Coronary artery (tissue), 2 donors: Measurements from ENCODE around the gene CTNNA2.

Experiments used
- DNase-seq: peaks from one replicate; pipeline ENCODE4 v3.0.0-alpha.2; 2017; ENCODE audit warnings: low spot score
- H3K27ac ChIP-seq, 2 donors: fragments of 200-600 bp; sonication (generic); one replicate each; pipeline ENCODE4 v1.5.1; 2016 to 2019
- H3K4me3 ChIP-seq: fragments of 200-600 bp; sonication (generic); 2 replicates; pipeline ENCODE4 v1.5.1; 2016; ENCODE audit warnings: mild to moderate bottlenecking, moderate library complexity
- CTCF ChIP-seq: fragments of 200-600 bp; sonication (generic); IDR thresholded peaks from one replicate; pipeline ENCODE4 v1.5.1; 2019; ENCODE audit warnings: antibody characterized with exemption

The CTNNA2 gene

DNA sequence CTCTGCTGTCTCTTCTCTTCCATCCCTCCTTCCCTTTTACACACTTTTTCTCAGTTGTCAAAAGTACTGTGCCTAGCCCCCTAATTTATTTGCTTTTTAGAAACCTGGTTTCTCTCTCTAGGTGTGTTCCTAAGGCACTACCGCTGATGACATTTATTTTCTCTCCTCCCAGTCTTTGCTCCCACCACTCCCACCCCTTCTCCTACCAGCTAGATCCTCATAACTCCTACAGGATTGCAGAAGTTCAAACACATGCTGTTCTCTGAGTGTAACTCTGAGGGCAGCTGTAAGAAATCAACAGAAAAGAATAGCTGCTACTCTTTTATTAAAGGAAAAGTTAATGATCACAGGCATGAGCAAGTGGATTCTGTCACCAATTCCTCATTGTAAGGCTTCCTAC is 814.0 kb downstream of the CTNNA2 start:
- no peak for DNase-seq
- no peak overlapping the region for H3K4me3 ChIP-seq
- no peak overlapping the region for H3K27ac ChIP-seq
- no peak for TF ChIP-seq CTCF

DNA sequence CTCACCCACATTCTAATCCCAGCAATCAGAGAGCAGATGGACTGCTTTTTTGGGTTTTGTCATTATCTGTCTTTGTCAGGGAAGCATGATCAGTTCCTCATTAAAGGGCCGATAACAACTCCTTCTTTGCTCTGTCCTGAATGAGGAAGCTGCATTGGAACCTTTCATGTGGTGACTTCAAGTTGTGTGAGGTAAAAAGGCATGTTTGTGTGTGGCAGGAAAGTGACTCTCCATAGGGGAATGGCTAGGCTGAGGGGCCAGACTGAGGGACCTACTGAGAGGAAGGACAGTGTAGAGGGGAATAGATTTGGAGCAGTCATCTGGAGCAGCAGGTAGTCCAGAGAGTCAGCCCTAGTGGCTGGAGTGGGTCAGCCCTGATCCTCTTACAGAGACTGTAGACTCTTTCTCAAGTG is 815.3 kb downstream of the CTNNA2 start:
- no peak for TF ChIP-seq CTCF
- Histone ChIP-seq H3K4me3 (no peak overlapping the region), H3K27ac (no peak overlapping the region)
- DNase-seq = no peak

DNA sequence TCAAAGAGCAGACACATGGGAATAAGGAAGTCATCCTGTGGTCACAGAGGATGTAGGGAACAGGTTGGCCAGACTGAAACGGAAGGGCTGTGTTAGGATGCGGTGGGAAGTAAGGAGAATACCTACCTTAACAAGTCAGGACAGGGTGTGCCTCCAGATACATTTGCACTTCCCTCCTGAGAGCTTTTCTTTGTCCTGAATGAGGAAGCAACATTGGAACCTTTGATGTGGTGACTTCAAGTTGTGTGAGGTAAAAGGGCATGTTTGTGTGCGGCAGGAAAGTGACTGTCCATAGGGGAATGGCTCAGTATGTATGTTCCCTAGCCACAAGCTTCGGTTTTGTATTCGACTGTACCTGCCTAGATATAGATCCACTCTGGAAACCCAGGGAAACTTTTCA is 816.6 kb downstream of the CTNNA2 start:
- no peak for DNase-seq
- H3K4me3 ChIP-seq = no peak overlapping the region
- no peak for TF ChIP-seq CTCF
- H3K27ac ChIP-seq = no peak overlapping the region

GRCh38 chr2:80330527-80331450 is 817.9 kb downstream of the CTNNA2 start:
- Histone ChIP-seq H3K4me3 (no peak overlapping the region), H3K27ac (no peak overlapping the region)
- TF ChIP-seq CTCF = no peak
- no peak for DNase-seq

GRCh38 chr2:80333886-80334285 is 821.0 kb downstream of the CTNNA2 start:
- no peak for DNase-seq
- no peak for TF ChIP-seq CTCF
- no peak overlapping the region for H3K27ac ChIP-seq
- H3K4me3 ChIP-seq = no peak overlapping the region

- H3K4me3 ChIP-seq = no peak overlapping the region
- H3K27ac ChIP-seq = no peak overlapping the region
- no peak for DNase-seq
- no peak for TF ChIP-seq CTCF
Observed at GRCh38 chr2:80335411-80335810, 822.6 kb downstream of the CTNNA2 start.

DNA sequence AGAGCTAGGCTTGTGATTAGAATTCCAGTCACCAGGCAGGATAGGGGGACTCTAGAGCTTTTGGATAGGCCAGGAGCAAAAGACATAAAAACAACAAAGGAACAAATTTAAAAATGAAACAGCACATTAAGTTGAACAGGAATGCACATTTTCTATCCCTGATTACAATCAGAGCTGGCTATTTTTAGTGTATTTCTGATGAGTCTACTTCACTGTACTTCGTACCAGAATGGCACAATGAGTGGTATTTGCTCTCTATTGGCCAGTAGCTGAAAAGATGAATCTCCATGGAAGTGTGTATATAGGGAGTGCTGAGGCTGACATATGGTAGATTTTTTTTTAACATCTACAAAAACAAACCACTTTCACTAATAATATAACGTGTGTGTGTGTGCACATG is 825.9 kb downstream of the CTNNA2 start:
- no peak for TF ChIP-seq CTCF
- H3K4me3 ChIP-seq = no peak overlapping the region
- H3K27ac ChIP-seq = no peak overlapping the region
- DNase-seq = no peak
